ENCODE measurements around the gene MAPK1.

DNA sequence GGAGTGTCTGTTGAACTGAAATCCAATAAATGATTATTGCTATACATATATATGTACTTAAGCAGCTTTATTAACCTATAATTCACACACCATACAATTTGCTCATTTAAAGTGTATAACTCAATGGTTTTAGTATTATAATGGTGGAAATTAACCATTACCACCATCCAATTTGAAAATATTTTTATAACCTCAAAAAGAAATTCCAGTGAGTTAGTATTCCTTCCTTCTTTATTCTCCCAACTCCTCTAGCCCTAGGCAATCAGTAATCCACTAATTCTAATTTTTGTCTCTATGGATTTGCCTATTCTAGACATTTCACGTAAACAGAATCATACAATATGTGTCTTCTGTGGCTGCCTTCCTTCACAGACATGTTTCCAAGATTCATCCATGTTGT is 64.8 kb downstream of the MAPK1 start:
- TF ChIP-seq POLR2A (IDR thresholded peaks at IDR 0.05; ENCODE audit: low read depth, low read length) = no peak
- TF ChIP-seq POLR2AphosphoS5 (IDR thresholded peaks at IDR 0.05; ENCODE audit: low read depth, low read length) = no peak

All from GM12892 (cell line).